Medulla oblongata (tissue), 1 donor: ENCODE measurements around the gene PPFIA1.

Source experiments
- DNase-seq: peaks from one replicate; pipeline ENCODE4 v3.0.0-alpha.2; 2015; ENCODE audit errors: extremely low spot score

Gene PPFIA1

DNA sequence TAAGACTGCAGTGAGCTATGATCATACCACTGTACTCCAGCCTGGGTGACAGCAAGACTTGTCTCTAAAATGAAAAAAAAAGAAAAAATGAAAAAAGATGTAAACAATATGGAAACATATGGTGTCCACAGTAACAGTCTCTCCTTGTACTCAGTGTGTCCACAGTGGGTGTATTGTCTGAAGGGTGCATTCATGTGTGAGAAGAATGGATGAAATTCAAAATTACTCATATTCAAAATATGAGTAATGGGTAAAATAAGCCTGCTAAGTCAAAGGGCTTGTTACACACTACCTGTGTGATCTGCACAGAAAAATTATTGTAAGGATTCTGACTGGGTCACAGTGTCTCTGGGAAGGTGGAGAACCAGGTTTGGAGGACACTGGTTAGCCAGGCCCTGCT is 26.9 kb downstream of the PPFIA1 start:
- no peak for DNase-seq

- DNase-seq: no peak
Observed at GRCh38 chr11:70298243-70298915, 27.9 kb downstream of the PPFIA1 start.

DNA sequence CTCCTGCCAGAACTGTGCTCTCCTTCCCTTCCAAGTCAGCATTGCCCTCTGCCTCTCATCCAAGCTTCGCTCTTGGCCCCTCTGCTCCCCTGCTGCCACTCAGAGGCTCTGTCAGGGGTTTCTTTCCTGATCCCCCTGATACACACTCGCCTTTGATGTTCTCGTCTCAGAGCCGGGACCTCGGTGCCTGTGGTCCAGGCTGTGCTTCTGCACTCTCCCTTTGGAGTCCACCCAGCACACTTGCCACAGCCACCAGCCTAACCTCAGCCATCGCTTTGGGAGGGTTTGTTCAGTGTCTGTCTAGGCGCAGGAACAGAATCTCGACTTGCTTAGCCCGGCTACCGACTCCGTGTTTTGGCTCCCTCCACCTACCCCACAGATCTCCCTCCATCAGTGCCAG is 29.1 kb downstream of the PPFIA1 start:
- no peak for DNase-seq

GRCh38 chr11:70301191-70301590 is 30.7 kb downstream of the PPFIA1 start:
- DNase-seq: no peak

DNA sequence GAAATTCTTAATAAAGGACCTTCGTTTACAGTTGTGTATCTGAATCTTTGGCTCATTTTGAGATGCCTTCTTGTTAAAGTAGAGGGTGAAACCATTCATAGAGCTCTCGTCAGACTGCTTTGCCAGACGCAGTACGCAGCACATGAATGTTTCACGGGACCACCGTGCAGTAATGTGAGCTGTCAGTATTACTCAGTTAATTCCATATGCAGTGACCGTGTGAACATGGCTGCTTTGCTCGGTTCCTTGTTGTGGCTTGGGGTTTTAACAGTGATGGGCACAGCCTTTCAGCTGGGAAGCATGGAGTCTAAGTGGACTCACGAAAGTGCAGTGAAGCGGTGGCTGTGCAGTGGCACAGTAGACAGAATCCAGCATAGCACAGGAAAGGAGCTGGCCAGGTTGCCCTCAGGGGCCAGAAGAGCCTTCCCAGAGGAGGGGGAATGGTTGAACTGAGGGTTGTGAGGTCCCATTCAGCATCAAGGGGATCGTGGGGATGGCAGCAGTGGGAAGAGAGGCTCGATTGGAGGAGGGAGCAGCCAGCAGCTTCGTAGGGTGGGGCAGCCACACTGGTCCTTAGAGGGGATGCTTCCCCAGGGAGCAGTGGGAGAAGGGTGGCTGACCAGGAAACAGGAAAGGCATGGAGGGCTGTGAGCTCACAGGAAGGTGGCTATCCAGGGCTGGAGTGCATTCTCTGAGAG is 31.4 kb downstream of the PPFIA1 start:
- DNase-seq: no peak

GRCh38 chr11:70302419-70302752 is 31.9 kb downstream of the PPFIA1 start:
- no peak for DNase-seq

DNA sequence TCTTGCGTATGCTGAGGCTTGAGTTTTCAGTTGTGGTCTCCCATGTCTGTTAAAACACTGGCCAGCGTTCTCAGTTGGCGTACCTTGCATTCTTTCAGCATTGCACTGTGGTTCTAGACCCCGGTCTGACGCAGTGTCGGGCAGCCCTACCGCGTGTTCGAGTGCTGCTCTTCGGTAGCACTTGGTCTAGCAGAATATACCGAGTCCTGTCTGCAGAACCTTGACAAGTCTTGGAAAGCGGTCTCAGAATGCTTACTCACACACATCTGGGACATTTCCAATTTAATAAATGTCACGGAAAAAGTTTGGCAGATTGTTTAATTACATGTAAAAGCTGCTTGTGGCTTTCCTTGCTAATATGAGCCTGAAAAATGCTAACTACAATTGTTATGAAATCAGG is 32.6 kb downstream of the PPFIA1 start:
- DNase-seq: no peak

DNA sequence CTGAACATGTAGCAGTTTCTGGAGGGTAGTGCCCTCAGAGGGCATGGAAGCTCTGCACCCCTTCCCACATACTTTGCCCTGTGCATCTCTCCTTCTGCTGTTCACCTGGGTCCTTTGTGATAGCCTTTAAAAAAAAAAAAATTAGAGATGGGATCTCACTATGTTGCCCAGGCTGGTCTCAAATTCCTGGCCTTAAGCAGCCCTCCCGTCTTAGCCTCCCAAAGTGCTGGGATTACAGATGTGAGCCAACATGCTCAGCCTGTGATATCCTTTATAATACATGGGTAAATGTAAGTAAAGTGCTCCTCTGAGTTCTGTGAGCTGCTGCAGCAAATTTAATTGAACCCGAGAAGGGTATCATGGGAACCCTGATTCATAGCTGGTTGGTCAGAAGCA is 33.7 kb downstream of the PPFIA1 start:
- DNase-seq: no peak

DNA sequence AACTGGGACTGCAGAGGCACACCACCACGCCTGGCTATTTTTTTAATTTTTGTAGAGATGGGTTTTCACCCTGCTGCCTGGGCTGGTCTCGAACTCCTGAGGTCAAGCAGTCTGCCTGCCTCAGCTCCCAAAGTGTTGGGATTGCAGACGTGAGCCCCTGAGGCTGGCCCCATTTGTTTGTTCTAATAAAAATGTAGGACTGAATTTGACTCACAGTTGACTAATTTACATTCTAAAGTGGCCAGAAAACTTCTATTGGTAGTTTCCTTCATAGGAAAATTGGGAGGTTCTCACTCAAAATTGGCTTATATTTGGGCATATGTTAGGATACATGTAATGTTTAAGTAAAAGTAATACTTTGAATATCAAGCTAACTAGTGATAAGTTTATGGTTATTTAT is 35.0 kb downstream of the PPFIA1 start:
- DNase-seq: no peak

DNA sequence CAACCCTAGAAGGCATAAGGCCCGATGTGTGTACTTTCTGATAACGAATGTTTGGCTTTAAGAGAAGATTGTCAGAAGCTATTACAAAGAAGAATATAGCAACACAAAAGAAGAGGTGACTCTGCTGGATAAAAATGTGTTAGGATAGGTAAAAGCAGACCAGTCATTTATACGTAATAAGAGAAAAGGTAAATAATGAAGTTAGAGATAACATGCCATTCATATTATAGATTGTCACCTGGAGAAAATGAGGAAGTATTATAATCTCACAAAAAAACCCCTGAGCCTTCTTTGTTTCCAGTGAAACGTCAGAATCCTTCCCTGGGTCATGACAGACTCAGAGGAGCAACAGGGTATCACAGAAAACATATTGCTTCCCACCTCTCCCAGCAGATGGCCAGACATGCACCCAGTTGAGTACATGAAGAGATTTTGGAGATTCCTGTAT is 36.1 kb downstream of the PPFIA1 start:
- no peak for DNase-seq

- no peak for DNase-seq
Observed at GRCh38 chr11:70307176-70307575, 36.7 kb downstream of the PPFIA1 start.

DNA sequence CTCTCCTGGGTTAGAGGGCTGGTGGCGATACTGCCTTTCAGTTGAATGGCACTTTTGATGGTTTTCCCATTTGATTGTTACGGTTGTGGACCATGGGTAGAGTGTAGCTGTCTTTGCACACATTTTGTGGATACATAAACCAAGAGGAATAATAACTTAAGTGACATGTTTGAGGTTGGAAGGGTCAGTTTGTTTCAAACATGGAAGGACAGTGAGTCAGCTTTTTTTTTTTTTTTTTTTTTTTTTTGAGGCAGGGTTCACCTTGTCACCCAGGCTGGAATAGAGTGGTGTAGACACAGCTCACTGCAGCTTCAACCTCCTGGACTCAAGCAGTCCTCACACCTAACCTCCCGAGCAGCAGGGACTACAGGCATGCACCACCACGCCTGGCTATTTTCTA is 41.1 kb downstream of the PPFIA1 start:
- DNase-seq: no peak

- DNase-seq: no peak
Observed at GRCh38 chr11:70312401-70313357, 42.2 kb downstream of the PPFIA1 start.

- DNase-seq: no peak
Observed at GRCh38 chr11:70313945-70314344, 43.5 kb downstream of the PPFIA1 start.

DNA sequence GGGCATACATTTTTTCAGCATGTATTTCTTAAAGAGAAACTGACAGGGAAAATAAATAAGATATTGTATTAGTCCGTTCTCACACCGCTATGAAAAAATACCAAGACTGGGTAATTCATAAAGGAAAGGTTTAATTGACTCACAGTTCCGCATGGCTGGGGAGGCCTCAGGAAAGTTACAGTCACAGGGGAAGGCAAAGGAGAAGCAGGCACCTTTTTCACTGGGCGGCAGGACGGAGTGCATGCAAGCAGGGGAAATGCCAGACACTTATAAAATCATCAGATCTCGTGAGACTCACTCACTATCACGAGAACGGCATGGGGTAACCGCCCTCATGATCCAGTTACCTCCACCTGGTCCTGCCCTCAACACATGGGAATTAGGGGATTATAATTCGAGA is 44.2 kb downstream of the PPFIA1 start:
- DNase-seq: no peak

DNA sequence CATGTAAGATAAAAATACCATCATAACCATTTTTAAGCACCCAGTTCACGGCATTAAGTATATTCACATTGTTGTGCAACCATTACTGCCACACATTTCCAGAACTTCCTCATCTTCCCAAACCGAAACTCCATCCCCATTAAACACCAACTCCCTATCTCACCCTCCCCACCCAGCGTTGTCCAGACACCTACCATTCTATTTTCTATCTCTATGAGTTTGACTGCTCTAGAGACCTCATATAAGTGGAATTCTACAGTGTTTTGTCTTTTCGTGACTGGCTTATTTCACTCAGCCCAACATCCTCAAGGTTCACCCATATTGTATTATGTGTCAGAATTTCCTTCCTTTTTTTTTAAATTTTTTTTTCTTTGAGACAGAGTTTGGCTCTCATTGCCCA is 45.2 kb downstream of the PPFIA1 start:
- DNase-seq: peak; percentile 55

DNA sequence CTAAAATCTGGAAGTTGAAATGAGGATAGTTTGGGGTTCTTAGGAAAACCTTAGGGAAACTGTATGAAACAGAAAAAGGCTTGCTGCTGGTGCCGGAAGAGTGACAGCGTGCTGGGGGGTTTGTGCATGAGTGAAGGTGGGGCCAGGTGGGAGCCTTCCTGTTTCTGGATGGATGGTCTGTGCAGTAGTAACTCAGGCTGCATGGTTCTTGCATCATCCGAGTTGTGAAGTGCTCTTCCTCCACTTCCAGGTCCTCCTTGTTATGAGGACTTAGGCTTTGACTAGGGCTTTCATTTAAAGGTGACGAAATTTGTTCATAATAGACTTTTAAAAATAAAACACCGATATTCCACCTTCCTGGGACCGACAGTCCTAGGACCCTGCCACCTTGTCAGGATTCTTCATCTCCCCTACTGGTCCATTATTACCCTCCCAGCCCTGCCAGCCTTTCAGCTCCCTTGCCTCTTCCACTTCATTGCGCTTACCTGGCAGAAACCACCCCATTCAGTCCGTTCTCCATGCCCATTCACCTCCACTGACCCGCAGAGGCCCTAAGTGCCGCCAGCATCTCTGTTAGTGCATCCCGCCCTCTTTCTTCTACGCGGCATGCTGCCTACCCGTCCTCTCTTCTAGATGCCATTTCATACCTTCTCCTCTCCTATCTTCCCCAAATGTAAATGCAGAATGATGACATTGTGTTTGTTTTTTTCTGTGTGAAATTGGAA is 47.3 kb downstream of the PPFIA1 start:
- DNase-seq: no peak

GRCh38 chr11:70319396-70320076 is 49.0 kb downstream of the PPFIA1 start:
- DNase-seq: no peak

- DNase-seq: no peak
Observed at GRCh38 chr11:70322666-70323065, 52.2 kb downstream of the PPFIA1 start.

- peak; percentile 47 for DNase-seq
Observed at GRCh38 chr11:70323806-70324205, 53.3 kb downstream of the PPFIA1 start.

DNA sequence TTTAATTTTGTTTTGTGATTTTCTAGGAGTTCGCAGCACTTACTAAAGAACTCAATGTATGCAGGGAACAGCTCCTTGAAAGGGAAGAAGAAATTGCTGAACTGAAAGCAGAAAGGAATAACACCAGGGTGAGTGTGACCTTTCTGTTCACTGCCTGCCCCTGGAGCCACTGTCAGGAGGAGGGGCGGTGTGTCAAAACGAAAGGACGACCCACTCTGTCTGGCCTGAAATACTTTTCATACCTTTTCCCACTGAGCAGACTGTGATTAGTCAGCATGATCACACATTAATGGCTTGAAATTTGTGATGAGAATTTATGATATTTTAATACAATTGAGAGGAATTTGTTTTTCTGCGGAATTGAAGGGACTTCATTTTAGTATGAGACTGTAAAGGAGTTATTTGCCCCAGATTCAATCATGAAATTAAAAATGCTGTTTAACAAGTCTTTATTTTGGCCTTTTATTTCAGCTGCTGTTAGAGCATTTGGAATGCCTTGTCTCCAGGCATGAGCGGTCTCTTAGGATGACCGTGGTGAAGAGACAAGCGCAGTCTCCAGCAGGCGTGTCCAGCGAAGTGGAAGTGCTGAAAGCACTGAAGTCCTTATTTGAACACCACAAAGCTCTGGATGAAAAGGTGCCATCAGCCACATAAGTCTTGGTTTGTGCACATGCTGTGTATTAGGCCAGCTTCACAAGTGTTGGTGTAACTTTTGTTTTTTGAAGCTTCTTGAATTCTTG is 54.1 kb downstream of the PPFIA1 start:
- DNase-seq: peak; percentile 43
